GM18873 (cell line): Measurements from ENCODE around the gene TMEM240.
"Not testable (repeated sequence)": the region's sequence is repeated elsewhere in the genome, so short reads cannot be mapped to it uniquely, and the experiment has no call there.

ENCODE experiments used
- ATAC-seq: cut with Tn5 transposase; IDR thresholded peaks from one replicate; pipeline ENCODE4 v1.9.1; 2021; ENCODE audit warnings: mild to moderate bottlenecking, moderate library complexity, moderate number of reproducible peaks; ENCODE audit not compliant: unreplicated experiment, low FRiP score

The TMEM240 gene

GRCh38 chr1:1541956-1542765 is 1.7 kb upstream of the TMEM240 start:
- no peak for ATAC-seq

DNA sequence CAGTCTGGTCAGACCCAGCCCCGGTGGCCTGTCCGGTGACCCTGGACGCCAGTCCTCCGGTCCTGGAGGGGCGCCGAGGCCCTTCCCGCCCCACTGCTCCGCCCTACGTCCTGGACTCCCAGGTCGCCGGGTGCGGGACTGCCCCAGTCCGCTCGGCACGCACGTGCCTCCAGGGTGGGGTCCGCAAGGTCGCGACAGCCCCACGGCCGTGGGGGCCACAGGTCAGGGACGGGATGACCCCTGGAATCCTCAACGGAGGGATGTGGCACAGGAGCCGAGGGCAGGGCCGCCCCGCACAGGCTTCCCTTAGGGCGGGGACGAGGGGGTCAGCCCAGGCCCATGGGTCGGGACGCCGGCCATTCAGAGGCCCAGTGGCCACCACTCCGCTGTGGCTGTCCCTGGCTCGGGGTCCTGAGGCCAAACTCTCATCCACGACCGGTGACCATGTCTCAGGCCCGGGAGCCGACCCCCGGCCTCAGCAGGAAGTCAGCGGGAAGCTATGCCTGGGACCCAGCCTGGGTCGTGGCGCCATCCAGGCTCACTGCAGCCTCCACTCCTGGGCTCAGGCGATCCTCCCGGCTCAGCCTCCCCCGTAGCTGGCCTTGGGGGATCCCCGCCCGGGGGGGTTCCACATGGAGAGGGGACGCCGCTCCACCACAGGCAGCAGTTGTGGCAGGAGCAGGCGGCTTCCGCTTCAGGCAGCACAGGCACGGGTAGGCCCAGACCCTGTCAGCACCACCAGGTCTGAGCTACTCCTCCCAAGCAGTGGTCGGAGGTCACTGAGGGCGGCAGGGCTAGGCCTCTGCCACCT is 599 bp upstream of the TMEM240 start:
- no peak for ATAC-seq

- ATAC-seq = no peak
Measured at GRCh38 chr1:1539310-1540089, 924 bp downstream of the TMEM240 start.

DNA sequence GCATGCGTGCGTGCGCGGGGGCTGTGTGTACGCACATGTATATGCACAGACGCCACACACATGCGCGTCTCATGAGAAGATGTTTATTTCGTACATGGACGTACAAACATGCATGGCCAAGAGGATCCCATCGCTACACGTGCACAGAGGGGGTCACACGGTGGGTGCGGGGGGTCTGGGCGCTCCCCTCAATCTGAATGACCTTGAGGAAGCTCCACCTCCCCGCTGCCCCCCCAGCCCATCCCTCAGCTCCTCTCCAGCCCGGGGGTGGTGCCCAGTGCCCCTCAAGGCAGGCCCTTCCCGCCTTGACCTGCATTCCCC is 1.5 kb downstream of the TMEM240 start:
- ATAC-seq = no peak

GRCh38 chr1:1538334-1538733 is 2.1 kb downstream of the TMEM240 start:
- ATAC-seq = no peak

DNA sequence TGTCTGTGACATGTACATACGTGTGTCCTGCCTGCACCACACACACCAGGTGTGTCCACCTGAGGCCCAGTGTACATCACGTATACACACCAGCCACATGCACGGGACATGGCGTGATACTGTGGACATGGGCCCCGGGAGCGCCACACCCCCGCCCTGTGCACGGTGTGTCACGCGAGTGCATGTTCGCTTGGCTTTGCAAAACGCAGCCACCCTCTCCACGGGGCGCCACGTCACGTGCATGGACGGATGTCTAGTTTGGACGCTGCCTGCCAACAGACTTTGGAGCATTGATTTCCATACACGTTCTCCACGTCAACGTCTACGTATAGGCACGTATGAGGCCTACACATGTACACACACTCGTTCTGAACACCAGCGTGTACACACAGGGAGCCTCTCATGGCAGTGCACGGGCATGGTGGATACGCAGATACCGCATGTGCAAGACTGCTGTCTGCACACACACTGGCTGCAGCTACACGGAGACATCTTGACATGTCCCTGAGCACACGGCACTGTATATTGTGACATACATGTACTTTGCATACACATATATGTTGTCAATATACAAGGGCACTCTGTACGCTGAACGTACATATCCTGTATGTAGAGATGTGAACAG is 2.7 kb downstream of the TMEM240 start:
- no peak for ATAC-seq

DNA sequence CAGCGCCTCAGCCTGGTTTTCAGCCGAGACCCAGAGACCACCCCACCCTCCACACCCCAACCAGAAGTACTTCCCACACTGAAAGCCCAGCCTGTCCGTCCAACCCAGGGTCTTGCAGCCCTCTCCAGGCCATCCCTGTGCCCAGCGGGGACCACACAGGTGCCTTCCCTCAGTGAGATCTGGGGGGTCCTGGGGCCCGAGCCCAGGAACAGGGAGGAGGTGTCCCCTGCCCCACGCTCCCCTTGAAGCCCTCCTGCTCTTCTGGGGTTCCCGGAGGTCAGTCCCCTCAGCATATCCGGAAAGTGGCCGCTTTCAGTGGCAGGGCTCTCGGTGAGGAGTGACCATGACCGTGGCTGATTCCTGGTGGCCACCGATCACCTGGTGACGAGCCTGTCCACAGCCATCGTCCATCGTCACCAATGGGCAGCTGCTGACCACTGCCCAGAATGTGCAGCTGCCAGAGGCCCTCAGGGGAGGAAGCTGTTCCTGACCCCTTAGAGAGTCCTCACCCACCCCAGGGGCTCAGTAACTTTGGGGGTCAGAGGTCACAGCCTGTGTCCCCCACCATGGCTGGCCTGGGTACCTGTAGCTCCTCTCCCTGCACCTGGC is 3.4 kb downstream of the TMEM240 start:
- no peak for ATAC-seq

- no peak for ATAC-seq
Measured at GRCh38 chr1:1536019-1536937, 4.1 kb downstream of the TMEM240 start.

- ATAC-seq = no peak
Measured at GRCh38 chr1:1535201-1536018, 5.0 kb downstream of the TMEM240 start.

DNA sequence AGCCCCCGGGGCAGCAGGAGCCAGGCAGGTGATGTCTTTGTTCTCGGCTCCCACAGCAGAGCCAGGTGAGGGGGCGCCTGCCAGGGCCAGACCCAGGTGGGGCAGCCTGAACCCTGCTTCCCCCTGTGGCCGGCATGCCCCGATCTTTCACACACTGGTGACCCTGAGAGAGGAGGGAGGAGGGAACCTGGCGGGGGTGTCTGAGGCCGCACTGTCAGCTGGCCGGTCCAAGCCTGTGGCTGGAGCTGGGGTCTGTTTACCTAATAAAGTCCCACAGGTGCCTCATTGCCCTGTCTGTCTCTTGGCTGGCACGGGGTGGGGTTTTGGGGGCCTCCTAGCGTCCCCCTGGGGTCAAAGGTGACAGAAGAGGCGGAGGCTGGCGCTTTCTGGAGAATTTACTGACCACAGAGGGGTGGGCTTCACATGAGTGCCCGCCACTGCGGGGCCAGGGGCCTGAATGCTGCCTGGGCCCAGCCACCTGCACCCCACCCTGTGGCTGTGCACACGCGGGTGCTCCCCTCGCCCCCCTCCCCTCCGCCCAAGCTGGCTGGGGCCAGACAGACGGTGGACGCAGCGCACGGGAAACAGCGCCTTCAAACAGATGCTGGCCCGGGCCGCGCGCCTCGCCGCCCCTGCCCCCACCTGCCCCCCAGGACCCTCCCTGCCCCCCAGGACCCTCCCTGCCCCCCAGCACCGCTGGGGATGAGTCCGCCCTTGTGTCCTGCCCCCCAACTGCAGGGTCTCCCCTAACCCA is 5.8 kb downstream of the TMEM240 start:
- ATAC-seq = no peak

- not testable (repeated sequence) for ATAC-seq
Measured at GRCh38 chr1:1533894-1534291, 6.5 kb downstream of the TMEM240 start.

DNA sequence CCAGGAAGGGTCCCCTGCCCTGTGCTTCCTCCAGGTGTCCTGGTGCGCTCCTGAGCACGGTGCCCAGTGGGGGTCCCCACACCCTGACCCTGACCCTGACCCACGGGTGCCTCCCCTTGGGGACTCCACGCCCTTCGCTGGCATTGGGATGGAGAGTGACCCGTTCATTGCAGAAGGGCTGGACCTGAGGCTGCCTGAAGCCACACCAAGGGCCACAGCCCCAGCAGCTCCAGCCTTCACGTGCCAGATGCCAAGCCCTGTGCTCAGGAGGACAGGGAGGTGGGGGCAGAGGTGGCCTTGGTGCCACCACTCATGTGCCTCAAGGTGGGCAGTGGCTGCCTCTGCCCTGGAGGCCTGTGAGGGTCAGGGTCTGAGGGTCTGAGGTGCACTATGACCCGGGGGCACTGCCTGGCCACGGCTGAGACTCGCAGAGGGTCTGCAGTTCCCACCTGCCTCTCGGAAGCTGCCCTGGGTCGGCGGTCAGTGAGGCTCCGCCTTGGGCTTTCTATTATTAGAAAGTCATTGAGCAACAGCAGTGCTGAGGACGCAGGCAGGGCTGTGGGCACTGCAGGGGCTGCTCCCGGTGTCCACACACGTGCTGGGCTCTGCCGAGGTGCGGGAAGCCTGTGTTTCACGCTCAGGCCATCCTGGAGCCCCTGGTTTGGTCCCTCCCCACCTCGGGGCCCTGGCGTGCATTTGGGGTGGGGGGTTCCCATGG is 7.1 kb downstream of the TMEM240 start:
- ATAC-seq = not testable (repeated sequence)

- ATAC-seq = no peak
Measured at GRCh38 chr1:1531947-1532346, 8.5 kb downstream of the TMEM240 start.

DNA sequence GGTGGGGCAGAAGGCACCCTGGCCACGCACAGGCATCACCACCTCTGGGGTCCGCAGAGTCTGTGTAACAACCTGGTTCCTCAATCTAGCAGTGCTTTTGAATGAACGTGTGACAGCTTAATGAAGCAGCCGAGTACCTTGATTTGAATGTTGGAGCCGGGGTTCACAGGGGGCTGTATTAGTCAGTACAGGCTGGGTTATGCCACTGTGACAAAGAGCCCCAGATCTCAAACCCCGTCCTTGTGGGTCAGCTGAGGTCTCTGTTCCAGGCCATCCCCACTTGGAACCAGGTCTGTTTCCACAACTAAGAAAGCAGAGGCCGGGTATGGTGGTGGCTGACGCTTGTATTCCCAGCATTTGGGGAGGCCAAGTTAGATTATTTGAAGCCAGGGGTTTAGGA is 10.5 kb downstream of the TMEM240 start:
- no peak for ATAC-seq

DNA sequence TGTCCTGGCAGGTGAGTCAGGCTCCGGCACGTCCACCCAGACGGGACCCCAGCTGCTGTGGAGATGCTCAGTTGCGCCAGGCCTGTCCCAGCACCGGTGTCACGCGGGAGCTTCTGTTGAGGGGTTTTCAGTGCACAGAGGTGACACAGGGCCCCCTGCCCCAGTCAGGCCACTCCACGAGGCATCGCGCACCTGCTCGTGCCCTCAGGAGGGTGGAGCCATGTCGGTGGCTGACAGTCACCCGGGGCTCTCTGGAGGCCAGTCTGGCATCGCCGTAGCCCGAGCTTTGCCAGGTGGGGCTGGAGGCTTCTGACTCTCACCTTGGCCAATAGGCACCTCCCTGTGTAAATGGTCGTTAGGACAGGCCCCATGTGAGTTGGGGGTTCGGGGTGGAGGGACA is 11.1 kb downstream of the TMEM240 start:
- ATAC-seq = no peak

DNA sequence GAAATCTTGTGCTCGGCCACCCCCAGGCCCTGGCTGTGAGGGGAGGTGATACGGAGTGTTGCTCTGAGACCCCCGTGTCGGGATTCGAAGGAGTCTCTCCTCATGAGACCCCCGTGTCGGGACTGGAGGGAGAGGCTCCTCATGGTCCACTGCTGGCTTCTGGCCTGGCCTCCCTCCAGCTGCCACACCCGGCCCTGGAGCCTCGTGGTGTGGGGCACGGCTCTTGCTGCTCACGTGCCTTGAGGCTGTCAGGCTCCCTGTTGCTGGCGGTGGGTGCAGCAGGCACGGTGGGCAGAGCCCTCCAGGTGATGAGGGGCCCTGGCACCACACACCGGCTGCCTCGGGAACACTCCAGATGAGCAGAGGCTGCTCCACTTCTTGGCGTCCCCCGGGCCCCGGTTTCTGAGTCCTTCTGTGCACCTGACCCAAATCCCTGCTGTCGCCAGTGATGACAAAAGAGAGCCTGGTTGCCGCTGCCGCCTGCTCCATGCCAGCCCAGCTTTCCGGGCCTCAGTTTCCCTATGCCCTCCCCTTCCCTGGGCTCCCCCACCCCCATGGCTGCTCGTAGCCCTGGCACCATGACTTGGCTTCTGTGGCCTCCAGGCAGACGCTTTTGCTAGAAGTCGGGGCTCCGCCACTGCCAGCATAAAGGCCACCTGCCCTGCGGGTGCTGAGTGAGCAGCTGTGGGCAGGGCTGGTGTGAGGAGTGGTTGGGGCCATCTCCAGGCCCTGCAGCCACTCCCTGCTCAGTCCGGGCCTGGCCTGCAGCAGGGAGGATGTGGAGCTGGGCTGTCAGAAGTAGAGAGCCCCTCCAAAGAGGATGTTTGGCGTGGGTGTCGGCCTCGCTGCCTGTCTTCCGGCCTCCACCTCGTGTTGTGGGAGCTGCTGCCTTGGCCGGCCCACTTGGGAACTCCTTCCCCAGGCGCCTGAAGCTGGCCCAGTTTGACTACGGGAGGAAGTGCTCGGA is 11.8 kb downstream of the TMEM240 start:
- no peak for ATAC-seq
